ENCODE data around the gene SRL.
A peak's percentile ranks its signal among the peaks of the same experiment; 100 is the strongest.

GRCh38 chr16:4214215-4214621, 27.7 kb downstream of the SRL start:
- no peak for TF ChIP-seq CTCF (IDR thresholded peaks at IDR 0.05)
- no peak for TF ChIP-seq POLR2A (IDR thresholded peaks at IDR 0.05)
- peak in 1 of 4 donors; percentile 12 for TF ChIP-seq POLR2AphosphoS5 (IDR thresholded peaks at IDR 0.05)
- no peak for TF ChIP-seq EP300 (IDR thresholded peaks at IDR 0.05)

Data from sigmoid colon (tissue), 4 donors.